Inflammatory macrophage treated with lipopolysaccharide for 1 hour (primary cell): ENCODE measurements around the gene TMEM272.
"Not testable (repeated sequence)": the region's sequence is repeated elsewhere in the genome, so short reads cannot be mapped to it uniquely, and the experiment has no call there.

Source experiments
- DNase-seq, 2 donors: peaks; one replicate each; pipeline ENCODE4 v3.0.0-alpha.2; 2020 to 2022

Gene TMEM272

DNA sequence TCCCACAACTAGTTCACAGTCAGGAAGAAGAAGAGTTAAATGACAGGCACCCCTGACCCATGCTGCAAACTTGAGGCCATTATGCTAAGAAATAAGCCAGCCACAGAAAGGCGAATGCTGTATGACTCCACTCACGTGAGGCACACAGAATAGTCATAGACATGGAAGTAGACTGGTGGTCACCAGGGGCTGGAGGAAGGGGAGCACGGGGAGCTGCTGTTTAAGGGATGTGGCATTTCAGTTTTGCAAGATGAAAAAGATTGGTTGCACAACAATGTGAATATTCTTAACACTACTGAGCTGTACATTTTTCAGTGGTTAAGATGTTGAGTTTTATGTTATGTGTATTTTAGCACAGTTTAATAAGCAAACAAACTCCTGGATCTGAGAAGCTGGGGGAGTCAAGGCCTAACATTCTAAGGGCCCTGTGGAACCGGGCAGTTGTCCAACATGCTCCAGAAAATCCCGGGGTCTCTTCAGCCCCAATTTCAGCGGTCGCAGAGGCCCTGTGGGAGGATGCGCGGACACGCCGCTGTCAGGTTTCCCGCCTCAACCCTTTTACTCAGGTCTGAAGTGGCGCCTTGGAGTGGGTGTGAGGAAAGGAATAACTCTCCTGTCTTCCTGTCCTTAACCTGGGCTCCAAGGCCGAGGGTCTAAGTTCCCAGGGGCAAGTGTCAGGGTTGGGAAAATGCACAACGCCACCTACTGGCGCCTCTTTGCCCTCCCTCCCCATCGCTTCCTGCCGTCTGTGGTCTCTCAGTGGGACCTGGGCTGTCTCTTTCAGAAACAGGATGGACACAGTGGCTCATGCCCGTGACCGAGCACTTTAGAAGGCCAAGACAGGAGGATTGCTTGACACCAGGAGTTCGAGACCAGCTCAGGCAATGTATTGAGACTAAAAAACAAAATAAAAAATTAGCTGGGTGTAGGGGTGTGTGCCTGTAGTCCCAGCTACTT lies 4.4 kb upstream of the TMEM272 start:
- DNase-seq, result peak; percentile 26 to 40

DNA sequence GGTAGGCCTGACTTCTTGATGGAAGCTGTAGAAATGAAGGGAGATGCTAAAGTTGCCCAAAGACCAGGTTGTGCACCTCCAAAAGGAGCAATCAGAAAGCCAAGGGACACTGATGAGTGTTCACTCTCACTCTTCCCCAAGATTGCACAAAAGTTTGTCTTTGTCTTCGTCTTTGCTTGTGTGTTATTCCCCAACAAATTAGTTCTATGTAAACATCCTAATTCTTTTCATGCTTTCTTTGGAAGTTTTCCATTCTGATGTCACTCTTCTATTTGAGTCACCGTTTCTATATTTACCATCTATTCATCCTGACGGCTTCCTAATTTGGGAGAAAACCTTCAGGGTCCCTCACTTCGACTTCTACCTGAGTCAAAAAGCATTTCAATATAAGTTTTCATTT lies 3.7 kb upstream of the TMEM272 start:
- DNase-seq, result no peak

DNA sequence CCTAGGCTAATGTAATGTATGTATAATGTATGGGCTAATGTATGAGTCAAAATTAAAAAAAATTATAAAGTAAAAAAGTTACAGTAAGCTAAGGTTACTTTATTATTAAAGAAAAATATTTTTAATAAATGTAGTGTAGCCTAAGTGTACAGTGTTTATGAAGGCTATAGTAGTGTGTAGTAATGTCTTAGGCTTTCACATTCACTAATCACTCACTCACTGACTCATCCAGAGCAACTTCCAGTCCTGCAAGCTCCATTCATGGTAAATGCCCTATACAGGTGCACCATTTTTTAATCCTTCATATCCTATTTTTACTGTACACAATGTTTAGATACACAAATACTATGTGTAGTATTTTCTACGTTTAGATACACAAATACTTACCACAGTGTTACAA lies 1.8 kb upstream of the TMEM272 start:
- no peak for DNase-seq

DNA sequence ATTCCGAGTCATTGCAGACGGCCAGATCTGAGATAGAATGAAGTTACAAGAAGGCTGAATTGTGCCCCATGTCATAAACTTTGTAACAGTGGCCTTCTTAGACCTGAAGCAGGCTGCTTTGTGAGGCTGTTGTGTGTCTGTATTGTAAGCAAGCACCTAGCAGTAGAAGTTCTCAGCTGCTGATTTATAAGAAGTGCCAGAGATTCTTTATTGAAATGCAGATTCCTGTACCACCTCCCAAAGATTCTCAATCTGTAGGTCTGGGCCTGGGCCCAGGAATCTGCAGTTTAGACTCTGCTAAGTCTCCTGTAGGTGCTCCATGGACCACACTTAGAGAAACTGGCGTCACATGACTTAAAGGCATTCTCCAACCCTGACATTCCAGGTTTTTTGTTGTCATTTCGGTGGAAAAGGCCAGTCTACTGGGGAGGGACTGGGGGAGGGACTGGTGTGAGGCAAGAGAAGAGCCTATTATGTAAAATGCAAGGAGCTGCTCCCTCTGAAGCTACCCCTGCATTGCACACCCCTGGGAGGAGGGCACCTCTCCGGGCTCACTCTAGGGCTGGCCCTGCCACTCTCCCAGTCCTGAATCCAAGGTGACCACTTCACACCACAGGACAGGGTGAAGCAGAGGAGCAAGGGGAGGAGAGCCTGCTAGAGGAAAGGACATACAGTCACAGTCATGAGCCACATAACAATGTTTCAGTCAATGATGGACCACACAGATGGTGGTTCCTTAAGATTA lies 769 bp upstream of the TMEM272 start:
- no peak for DNase-seq

DNA sequence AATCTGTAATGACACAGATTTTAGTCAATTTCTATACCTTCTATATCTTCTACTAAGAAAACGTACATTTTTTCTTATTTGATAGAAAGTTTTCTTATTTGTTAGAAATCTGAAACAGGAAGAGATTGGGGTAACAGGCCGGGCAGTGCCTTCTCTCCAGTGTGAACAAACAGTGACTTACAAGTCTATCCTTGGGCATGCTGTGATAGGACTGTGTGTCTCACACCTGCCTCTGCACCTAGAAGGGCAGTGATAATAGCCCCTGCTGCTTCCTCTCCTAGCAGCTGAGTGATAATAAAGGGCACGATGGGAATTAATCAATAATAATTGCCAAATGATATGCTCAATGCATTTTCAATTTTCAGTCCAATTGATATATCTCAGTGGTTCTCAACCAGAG lies 1.4 kb downstream of the TMEM272 start:
- no peak for DNase-seq

DNA sequence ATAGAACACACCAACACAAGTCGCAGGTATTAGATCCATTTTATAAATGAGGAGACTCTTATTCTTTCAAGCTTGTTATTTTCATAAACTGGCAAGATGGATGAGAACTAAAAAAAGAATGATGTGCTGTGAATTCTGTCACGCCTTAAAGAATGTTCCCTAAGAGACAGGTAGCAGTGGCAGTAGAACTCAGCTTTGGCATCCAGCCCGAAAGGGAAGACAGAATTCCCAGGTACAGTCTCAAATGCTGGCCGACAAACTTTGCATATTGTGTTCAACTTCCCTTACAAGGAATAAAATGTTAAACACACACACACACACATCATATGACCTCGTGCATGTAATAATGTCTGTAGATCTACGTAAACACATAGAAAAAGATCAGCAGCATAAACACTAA lies 3.2 kb downstream of the TMEM272 start:
- DNase-seq, result no peak

DNA sequence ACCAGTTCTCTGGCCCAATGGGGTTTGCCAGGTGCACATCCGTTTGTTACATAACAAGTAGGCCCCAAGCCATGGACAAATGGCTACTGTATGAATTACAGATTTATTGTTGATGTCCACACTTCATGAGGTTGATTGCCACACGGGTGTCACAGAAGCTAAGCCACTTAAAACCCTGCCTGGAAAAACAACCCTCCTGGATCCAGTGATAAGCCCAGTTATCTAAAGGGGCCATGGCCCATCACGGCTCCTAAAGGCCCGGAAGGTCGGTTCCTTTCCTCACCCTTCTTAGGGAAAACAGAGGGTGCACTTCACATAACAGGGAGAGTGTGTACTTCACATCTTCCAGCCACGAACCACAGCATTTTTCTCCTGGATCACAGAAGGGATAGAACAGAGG lies 4.1 kb downstream of the TMEM272 start:
- no peak for DNase-seq

DNA sequence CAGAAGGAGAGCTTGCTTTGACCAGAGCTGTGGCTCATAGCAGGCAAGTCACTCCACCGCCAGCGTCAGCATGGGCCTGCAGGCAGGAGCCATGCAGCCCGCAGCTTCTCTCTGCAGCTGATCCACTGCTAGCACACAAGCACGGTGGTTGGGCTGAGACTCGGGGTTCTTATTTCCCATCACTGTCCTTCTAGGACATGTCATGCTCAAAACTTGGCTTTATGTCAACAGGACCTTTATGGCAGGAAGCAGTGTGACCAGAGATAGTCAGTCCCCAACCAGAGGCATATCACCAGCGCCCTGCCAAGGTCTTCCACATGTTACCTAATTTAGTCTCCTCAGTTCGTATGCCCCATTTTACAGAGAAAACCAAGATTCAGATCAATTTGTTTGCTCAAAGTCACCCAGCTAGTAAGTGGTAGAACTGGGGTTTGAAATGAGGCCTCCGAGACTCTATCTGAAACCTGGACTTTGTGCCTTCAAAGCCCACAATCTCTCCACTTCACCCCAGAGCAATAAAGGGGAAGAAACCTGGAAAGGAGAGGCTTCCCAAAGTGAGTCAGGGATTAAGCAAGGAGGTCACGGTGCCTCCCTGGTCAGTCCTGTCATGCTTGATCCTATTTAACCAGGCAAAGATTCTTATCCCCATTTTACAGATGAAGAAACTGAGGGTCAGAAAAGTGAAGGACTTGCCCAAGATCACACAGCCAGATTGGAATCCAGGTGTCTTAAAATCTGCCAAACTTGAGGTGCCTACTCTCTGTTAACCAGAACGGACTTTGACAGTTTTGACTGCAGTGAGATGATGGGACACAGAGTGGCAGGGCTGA lies 5.1 kb downstream of the TMEM272 start:
- DNase-seq, result no peak

DNA sequence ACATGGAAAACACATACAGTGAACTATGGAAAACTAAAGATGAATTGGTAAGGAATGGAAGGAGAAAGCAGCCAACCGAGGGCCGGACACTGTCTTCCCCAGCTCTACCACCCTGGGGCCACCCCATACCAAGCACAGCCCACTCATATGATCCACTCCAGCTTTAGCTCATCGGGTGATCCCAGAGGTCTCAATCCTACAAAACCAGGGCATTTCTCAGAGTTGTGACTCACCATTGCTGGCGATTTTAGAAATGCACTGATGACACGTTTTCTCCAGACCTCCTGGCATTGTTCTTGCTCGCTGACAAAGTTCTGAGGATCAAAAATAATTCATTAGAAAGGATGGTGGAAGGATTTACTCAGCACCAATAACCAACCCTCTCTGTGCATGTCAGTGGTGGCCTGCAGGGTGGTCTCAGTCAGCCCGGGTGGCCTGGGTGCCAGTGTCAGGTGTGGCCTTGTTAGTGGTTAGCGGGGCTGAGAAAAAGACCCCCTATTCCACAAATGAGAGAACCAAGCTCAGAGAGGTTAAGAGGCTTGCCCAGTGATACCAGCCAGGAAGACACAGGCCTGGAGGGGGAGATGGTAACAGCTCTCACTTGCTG lies 6.6 kb downstream of the TMEM272 start:
- no peak for DNase-seq

DNA sequence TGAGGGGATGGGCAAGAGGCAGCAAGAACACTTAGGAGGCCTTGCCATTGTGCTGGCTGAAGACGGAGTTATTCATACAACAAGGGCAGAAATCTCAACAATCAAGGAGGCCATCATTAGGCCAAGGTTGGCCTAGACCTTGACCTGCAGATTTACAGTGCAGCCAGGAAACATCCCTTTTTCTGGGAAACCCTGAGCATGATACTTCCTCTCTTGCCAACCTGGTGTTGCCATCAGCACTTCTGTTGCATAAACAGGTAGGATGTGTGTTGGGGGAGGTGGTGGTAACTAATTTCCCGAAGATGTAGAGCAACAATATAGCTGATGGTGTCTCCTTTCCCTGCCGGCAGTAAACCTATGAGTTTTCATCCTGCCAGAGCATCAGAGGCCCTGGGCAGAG lies 8.0 kb downstream of the TMEM272 start:
- DNase-seq, result no peak

DNA sequence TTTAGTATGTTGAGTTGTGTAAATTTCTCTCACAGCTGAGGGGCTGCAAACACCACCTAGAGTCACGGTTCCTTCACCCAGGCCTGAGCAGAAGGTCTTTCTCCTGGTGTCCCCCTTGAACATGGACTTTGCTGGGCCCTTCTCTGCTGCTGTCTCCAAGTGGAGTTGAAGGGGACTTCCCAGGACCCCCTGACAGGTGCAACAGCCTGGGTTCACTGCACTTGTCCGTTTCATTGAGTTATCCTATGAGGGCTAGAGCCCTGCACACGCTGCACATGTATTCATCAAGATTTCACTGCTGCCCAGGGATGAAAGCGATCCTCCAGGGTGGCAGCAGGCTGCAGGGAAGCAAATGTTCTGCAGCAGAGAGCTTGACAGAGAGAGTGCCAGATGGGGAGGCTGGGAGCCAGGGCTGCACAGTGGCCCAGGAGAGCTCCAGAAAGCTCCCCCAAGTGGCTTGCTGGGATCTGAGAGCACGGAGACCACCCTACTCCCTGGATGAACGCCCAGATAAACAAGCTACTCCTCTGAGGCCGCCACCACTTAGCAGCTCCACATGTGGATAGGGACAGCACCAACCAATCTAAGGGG lies 10.3 kb downstream of the TMEM272 start:
- no peak for DNase-seq

DNA sequence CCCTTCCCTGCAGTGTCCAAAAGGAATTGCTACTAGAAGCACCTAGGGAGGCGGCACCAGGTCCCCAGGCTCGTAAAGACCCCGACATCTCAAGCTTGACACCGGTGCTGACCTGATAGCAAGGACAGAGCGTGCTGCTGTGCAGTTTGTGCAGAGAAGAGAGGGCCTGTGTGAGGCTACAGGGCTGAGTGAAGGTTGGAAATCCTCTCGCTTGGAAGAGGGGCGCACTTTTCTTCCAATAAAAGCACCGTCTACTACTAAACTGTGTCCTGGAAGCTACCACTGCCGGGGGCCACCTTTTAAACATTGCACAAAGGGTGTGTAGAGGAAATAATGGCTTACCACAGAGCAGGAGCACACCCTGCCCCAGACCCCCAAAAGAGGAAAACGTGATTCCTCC lies 11.0 kb downstream of the TMEM272 start:
- no peak for DNase-seq

DNA sequence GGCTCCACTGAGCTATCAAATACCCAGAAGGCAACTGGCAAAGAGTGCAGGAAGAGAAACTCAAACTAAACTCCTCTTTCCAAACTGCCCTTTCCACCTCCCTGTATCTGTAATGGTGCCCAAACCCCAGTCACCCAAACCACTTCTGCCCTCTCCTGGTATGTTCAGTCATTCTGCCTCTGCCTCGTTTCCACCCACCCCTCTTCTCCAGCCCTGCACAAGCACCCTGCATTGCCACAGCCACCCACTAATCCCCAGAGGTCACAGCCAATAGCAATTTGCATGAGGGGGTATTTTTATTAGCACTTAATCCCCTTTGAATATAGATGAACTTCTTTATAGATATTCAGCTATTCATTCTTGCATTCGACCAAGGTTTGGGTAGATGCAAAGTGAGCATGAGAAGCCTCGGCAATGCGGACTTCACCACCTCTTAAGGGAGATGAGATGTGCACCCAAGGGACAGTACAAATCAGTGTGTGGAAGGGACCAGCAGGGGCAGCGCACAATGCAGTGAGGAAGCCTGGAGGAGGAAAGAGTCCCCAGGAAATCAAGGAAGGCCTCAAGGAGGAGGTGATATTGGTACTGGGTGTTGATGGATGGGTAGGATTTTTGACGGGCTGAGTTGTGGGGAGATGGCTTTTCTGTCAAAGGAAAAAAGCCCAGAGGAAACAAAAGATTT lies 12.4 kb downstream of the TMEM272 start:
- peak; percentile 71 for DNase-seq

DNA sequence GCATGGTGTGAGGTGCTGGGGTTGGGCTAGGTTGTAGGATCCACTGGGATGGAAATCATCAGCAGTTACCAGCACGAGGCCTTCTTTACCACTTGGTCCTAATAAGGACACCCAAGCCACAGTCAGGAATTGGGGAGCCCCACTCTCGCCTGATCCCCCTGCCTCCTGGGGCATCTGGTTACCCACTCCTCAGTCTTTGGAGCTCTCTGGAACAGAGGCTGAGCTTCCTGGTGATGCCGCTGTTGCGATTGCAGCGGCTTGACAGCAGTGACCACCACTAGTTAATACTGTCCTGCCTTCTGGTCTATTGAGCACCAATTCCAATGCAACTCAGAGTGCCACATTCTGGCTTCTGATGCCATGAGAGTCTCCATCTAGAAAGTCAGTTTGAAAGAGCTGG lies 13.5 kb downstream of the TMEM272 start:
- DNase-seq, result no peak

DNA sequence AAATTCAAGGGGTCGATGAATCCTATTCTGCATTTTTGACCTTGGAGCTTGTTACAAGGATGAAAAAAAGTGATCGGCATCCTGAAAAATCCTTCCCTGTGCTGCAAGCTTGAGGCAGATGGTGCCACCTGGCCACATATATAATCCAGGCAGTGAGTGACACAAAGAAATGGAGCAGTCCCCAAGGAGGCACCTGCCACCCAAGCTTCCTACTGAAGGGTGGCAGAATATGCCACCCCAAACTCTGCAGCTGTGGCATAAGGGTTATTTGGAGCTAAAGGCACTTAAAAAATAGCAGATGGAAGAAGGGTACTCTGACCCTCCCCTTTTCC lies 15.4 kb downstream of the TMEM272 start:
- DNase-seq, result no peak

DNA sequence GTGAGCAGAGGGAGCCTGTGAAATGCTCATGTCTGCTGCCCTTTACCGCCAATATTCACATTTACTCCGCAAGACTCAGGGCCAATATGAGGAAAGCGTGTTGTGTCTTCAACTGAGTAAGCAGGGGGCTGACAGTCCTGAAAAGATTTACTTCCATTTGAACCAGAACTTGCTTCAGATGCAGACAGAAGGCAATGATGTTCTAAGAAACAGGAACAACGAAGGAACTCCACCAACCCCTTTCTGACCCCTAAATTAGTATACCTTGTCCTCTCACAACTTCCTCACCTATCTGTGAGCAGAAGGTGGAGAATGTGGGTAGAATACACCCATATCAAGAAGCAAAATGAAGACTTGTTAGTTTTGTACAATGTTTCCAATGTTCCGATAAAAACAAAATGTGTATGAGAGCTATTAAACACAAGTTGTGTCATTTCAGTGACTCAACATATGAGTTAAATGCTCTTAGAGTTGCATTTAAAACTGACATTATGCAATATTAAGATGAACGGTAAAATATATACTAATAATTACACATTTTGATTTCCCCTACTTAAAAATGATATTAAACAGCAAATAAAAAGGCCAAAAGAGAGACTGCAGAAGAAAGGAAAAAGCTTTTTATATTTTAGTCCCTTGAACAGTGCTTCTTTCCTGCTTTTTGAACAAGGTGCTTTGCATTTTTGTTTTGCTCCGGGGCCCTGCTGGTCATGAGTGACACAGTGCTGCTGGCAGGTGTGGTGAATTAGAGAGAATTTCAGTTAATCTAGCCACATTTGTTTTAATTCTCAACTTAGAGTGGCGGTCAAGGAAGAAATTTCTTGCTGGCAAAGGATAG lies 16.0 kb downstream of the TMEM272 start:
- DNase-seq, result peak; percentile 48 to 53

DNA sequence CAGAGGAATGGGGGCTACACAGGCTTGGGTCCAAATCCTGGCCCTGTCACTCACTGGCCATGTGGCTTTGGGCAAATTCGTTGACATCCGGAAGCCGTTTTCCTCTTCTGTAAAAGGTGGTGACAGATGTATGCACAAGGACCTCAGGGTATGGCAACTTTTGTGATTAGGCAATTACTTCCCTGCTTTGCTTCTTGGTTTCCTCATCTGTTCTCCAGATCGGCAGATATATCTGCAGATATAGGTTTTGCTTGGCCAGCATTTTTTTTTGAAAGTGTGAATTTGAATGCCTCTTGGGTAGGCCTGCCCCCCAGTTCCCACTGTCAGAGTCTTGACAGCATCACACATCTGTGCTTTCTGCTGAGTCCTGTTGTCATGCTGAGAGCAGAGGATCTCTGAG lies 17.7 kb downstream of the TMEM272 start:
- peak; percentile 41 to 56 for DNase-seq

DNA sequence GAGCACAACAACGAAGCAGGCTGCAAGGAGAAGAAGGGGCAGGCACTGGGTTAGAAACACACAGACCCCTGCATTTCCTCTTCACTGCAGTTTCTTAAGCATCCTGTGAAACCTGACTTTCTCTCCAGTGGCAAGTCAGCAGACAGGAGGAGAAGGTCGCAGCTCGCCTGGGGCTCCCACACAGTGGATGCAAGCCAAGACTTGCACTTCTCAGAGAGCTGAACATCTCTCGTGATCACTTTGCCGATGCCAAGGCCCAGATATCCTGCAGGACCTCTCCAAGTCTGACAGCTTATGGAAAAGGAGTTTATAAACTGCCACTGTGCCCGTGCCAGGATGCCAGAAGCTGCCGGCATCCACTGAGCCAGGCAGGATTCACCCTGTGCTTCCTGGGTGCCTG lies 18.4 kb downstream of the TMEM272 start:
- peak in 1 of 2 donors; percentile 52 for DNase-seq

DNA sequence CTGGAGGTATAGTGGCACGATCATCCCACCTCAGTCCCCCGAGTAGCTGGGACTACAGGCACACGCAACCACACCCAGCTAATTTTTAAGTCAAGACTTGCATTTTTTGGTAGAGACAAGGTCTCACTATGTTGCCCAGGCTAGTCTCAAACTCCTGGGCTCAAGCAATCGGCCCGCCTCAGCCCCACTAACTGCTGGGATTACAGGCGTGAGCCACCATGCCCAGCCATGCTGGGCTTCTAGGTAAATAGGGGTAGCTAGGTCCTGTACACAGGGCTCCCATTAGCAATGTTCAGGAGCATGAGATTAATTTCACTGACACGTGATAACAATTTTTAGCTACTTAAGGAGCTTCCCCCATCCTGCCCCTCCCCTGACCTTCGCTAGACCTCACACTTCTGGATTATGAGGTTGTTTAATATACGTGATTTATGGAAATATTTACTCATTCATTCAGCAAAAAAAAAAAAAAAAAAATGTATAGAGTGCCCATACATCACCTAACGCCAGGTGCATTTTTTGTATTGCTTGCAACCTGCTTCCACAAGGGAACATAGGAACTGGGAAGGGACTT lies 19.2 kb downstream of the TMEM272 start:
- no peak for DNase-seq

DNA sequence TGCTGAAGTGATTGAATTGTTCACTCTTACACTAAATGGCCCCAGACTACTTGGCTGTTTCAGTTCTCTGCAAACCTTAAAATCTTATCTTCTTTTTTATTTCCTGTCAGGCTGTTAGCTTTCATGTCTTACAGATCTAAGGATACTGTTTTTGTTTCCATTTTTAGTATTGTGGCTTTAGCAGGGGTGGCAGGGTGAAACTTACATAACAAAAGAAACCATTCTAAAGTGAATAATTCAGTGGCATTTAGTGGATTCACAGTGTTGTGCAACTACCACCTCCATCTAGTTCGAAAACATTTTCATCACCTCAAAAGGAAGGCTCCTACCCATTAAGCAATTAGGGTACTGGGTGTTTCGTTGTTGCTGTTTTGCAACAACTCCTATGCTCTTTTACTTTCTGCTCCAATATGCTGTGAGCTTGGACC lies 19.8 kb downstream of the TMEM272 start:
- peak; percentile 81 to 90 for DNase-seq

DNA sequence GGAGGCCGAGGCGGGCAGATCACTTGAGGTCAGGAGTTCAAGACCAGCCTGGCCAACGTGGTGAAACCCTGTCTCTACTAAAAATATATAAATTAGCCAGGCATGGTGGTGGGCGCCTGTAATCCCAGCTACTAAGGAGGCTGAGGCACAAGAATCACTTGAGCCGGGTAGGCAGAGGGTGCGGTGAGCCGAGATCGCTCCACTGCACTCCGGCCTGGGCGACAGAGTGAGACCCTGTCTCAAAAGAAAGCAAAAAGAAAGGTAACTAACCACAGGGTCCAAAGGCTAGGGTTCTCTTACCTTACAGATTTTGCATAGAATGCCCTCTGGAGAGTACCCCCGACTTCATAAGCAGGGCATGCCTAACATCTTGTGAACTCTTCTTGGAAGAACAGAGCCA lies 20.3 kb downstream of the TMEM272 start:
- not testable (repeated sequence) for DNase-seq
